CD4-positive, CD25-positive, alpha-beta regulatory T cell (primary cell): Measurements from ENCODE around the gene PHLDB3. TPM values are rescaled to one million over a fixed set of nuclear protein-coding genes. Genes with fewer than 3 reads are reported as not detected.
"Not testable (repeated sequence)": the region's sequence is repeated elsewhere in the genome, so short reads cannot be mapped to it uniquely, and the experiment has no call there.

Experiments used
- ATAC-seq, 2 donors: fragments of 150-1000 bp; cut with Tn5 transposase; one replicate each; pipeline ENCODE4 v1.10.0; 2021; ENCODE audit warnings: low read depth in 2 of 2, moderate number of reproducible peaks in 2 of 2, moderate library complexity in 1 of 2
- DNase-seq, 3 donors: peaks; one replicate each; pipeline versions ENCODE4 v3.0.0 to v3.0.0-alpha.2; 2012 to 2022; ENCODE audit warnings: mixed read lengths in 1 of 3
- H3K27ac ChIP-seq: one replicate; pipeline ENCODE4 v1.7.0; 2013; ENCODE audit warnings: mild to moderate bottlenecking, low read length; ENCODE audit not compliant: insufficient read depth, poor library complexity, severe bottlenecking
- H3K27me3 ChIP-seq: one replicate; pipeline ENCODE4 v1.7.0; 2013; ENCODE audit warnings: low read length; ENCODE audit not compliant: control insufficient read depth, insufficient read depth
- H3K36me3 ChIP-seq: one replicate; pipeline ENCODE4 v1.7.0; 2013; ENCODE audit warnings: mild to moderate bottlenecking, low read length, moderate library complexity; ENCODE audit not compliant: control insufficient read depth, insufficient read depth
- H3K4me1 ChIP-seq: 2 replicates; pipeline ENCODE4 v1.7.0; 2013; ENCODE audit warnings: mild to moderate bottlenecking, low read length; ENCODE audit not compliant: insufficient read depth, control insufficient read depth, poor library complexity, severe bottlenecking
- H3K4me3 ChIP-seq: one replicate; pipeline ENCODE4 v1.7.0; 2013; ENCODE audit warnings: low read depth, mild to moderate bottlenecking, low read length, moderate library complexity
- H3K9me3 ChIP-seq, 2 experiments: 1 replicate in 1 of 2; 2 replicates in 1 of 2; pipeline ENCODE4 v1.7.0; 2013; ENCODE audit warnings: low read length in 2 of 2, mild to moderate bottlenecking in 1 of 2, moderate library complexity in 1 of 2; ENCODE audit not compliant: control insufficient read depth in 2 of 2
- H3K27ac Mint-ChIP-seq, 3 donors: one replicate each; pipeline ENCODE4 v1.8.0; 2020 to 2022; ENCODE audit warnings: mild to moderate bottlenecking in 3 of 3, mixed read lengths in 3 of 3, moderate library complexity in 2 of 3
- H3K27me3 Mint-ChIP-seq: one replicate; pipeline ENCODE4 v1.8.0; 2022; ENCODE audit warnings: mild to moderate bottlenecking, mixed read lengths
- H3K36me3 Mint-ChIP-seq: one replicate; pipeline ENCODE4 v1.8.0; 2020; ENCODE audit warnings: mixed read lengths
- H3K4me1 Mint-ChIP-seq, 4 donors: one replicate each; pipeline ENCODE4 v1.8.0; 2020 to 2022; ENCODE audit warnings: mixed read lengths in 4 of 4, mild to moderate bottlenecking in 1 of 4
- H3K4me3 Mint-ChIP-seq, 4 donors: one replicate each; pipeline ENCODE4 v1.8.0; 2020 to 2022; ENCODE audit warnings: mild to moderate bottlenecking in 4 of 4, mixed read lengths in 4 of 4, moderate library complexity in 3 of 4
- H3K9me3 Mint-ChIP-seq, 7 donors: one replicate each; pipeline ENCODE4 v1.8.0; 2020 to 2022; ENCODE audit warnings: mixed read lengths in 7 of 7, mild to moderate bottlenecking in 3 of 7, moderate library complexity in 2 of 7
- polyA plus RNA-seq, 4 donors: library from polyadenylated mRNA; unstranded; fragments of 300-500 nt; fragmentation: Illumina TruSeq; gene quantifications; one replicate each; pipeline ENCODE4 v1.2.3, GENCODE V29; 2021
- total RNA-seq: library from RNA; stranded (reverse); gene quantifications from one replicate; pipeline ENCODE4 v1.2.3, GENCODE V29; 2022

The PHLDB3 gene
- total and polyA plus RNA-seq, 5 donors from 2014 or later: 1.5 to 64.1 (median 4.2) TPM

GRCh38 chr19:43438291-43439031 lies 66.1 kb downstream of the PHLDB3 start:
- H3K4me1 Mint-ChIP-seq: peaks cover 10 to 55% (median 32%) of the 10 kb centered on the region in 4 donors
- no peak for ATAC-seq
- peak overlapping the region; percentile 92 to 98 (median 94) for H3K27ac Mint-ChIP-seq
- Histone ChIP-seq H3K4me3 (peak overlapping the region; percentile 70), H3K27me3 (no peaks in the 10 kb centered on the region), H3K36me3 (no peaks in the 10 kb centered on the region), H3K27ac (peak overlapping the region; percentile 78), H3K4me1 (peaks cover 35% of the 10 kb centered on the region), H3K9me3 (no peaks in the 10 kb centered on the region)
- peaks cover 0 to 3% (median 0%) of the 10 kb centered on the region in 7 donors for H3K9me3 Mint-ChIP-seq
- peak in 1 of 3 donors; percentile 34 for DNase-seq
- H3K4me3 Mint-ChIP-seq: peak overlapping the region; percentile 27 to 74 (median 65)
- peaks cover 5% of the 10 kb centered on the region for H3K27me3 Mint-ChIP-seq
- no peaks in the 10 kb centered on the region for H3K36me3 Mint-ChIP-seq

DNA sequence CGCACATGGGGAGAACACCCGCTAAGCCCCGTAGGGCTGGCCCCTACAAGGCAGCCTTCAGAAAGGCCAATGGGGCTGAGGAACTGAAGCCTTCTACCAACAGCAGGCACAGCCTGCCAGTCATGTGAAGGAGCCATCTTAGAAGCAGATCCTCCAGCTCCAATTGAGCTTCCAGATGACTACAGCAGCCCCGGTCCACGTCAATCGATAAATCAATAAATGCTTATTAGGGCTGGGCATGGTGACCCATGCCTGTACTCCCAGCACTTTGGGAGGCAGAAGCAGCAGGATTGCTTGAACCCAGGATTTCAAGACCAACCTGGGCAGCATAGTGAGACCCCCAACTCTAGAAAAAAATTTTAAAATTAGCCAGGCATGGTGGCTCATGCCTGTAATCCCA lies 66.8 kb downstream of the PHLDB3 start:
- peaks cover 0 to 3% (median 0%) of the 10 kb centered on the region in 7 donors for H3K9me3 Mint-ChIP-seq
- no peaks in the 10 kb centered on the region for H3K36me3 ChIP-seq
- H3K9me3 ChIP-seq: no peaks in the 10 kb centered on the region
- H3K4me3 Mint-ChIP-seq: peak overlapping the region in 3 of 4 donors; percentile 18 to 50 (median 38)
- no peak overlapping the region for H3K4me3 ChIP-seq
- H3K27ac ChIP-seq: peak overlapping the region; percentile 78
- no peaks in the 10 kb centered on the region for H3K27me3 ChIP-seq
- DNase-seq (no peak), ATAC-seq (no peak)
- peaks cover 39% of the 10 kb centered on the region for H3K4me1 ChIP-seq
- no peaks in the 10 kb centered on the region for H3K36me3 Mint-ChIP-seq
- H3K27ac Mint-ChIP-seq: peak overlapping the region; percentile 83 to 98 (median 92)
- peaks cover 10 to 58% (median 38%) of the 10 kb centered on the region in 4 donors for H3K4me1 Mint-ChIP-seq
- H3K27me3 Mint-ChIP-seq: peaks cover 5% of the 10 kb centered on the region

DNA sequence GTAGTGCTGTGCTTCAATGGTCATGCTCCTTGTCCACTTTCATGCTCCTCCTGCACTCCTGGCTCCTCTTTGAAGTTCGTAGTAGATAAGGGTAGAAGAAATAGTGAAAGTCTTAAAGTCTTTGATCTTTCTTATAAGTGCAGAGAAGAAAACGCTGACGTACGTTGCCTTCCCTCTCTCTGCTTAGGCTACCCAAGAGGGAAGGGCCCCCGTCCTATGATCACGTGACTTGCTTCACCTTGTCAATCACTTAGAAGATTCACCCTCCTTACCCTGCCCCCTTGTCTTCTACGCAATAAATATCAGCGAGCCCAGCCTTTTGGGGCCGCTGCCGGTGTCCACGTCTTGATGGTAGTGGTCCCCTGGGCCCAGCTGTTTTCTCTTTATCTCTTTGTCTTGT lies 67.3 kb downstream of the PHLDB3 start:
- H3K4me1 Mint-ChIP-seq: peaks cover 10 to 62% (median 40%) of the 10 kb centered on the region in 4 donors
- DNase-seq: peak in 1 of 3 donors; percentile 24

GRCh38 chr19:43435775-43436174 lies 68.8 kb downstream of the PHLDB3 start:
- Mint-ChIP-seq H3K4me3 (peak overlapping the region in 2 of 4 donors; percentile 42 to 63), H3K27ac (peak overlapping the region in 2 of 3 donors; percentile 57 to 92)
- no peak for ATAC-seq

More for the DNA sequence above, 67.3 kb downstream of the PHLDB3 start:
- not testable (repeated sequence) for H3K27me3 ChIP-seq, H3K36me3 ChIP-seq, H3K9me3 Mint-ChIP-seq, H3K4me3 ChIP-seq, H3K9me3 ChIP-seq, H3K27me3 Mint-ChIP-seq, ATAC-seq, H3K36me3 Mint-ChIP-seq, H3K27ac ChIP-seq
- H3K4me1 ChIP-seq: peaks cover 43% of the 10 kb centered on the region
- Mint-ChIP-seq H3K27ac (peak overlapping the region; percentile 83 to 98 (median 92)), H3K4me3 (peak overlapping the region in 3 of 4 donors; percentile 18 to 50 (median 38))

DNA sequence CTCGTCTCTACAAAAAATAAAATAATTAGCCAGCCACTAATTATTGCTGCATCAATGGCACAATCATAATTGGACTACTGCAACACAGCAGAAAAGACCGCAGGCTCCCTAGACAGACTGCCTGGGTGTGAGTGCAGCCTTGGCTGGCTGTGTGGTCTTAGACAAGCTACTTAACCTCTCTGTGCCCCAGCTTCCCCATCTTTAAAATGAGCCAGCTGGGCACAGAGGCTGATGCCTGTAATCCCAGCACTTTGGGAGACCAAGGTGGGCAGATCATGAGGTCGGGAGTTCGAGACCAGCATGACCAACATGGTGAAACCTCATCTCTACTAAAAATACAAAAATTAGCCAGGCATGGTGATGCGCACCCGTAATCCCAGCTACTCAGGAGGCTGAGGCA lies 70.9 kb downstream of the PHLDB3 start:
- no peak overlapping the region for H3K4me3 ChIP-seq
- Mint-ChIP-seq H3K4me1 (peaks cover 16 to 50% (median 37%) of the 10 kb centered on the region in 4 donors), H3K36me3 (no peaks in the 10 kb centered on the region), H3K4me3 (no peak overlapping the region), H3K27me3 (no peaks in the 10 kb centered on the region), H3K9me3 (peaks cover 0 to 2% (median 0%) of the 10 kb centered on the region in 7 donors), H3K27ac (no peak overlapping the region)
- ATAC-seq (no peak), DNase-seq (no peak)
- H3K36me3 ChIP-seq: no peaks in the 10 kb centered on the region
- H3K9me3 ChIP-seq: no peaks in the 10 kb centered on the region
- H3K27me3 ChIP-seq: no peaks in the 10 kb centered on the region
- no peak overlapping the region for H3K27ac ChIP-seq
- peaks cover 37% of the 10 kb centered on the region for H3K4me1 ChIP-seq

More at GRCh38 chr19:43435775-43436174, 68.8 kb downstream of the PHLDB3 start:
- no peak overlapping the region for H3K4me3 ChIP-seq
- H3K9me3 ChIP-seq: no peaks in the 10 kb centered on the region
- Mint-ChIP-seq H3K36me3 (no peaks in the 10 kb centered on the region), H3K27me3 (peaks cover 5% of the 10 kb centered on the region), H3K9me3 (peaks cover 0 to 3% (median 0%) of the 10 kb centered on the region in 7 donors), H3K4me1 (peaks cover 14 to 61% (median 41%) of the 10 kb centered on the region in 4 donors)
- H3K27ac ChIP-seq: no peak overlapping the region
- H3K27me3 ChIP-seq: no peaks in the 10 kb centered on the region
- no peaks in the 10 kb centered on the region for H3K36me3 ChIP-seq
- DNase-seq: no peak
- peaks cover 43% of the 10 kb centered on the region for H3K4me1 ChIP-seq

DNA sequence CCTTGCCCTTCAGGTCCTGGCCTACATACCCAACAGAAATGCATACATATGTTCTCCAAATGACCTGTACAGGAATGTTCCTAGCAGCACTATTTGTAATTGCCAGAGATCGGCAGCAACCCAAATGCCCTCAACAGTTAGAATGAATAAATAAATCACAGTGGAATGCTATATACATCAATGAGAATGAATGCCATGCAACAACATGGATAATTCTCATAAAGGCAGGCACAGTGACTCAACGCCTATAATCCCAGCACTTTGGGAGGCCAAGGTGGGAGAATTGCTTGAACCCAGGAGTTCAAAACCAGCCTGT lies 71.2 kb downstream of the PHLDB3 start:
- H3K9me3 Mint-ChIP-seq: peaks cover 0 to 2% (median 0%) of the 10 kb centered on the region in 7 donors
- no peaks in the 10 kb centered on the region for H3K27me3 Mint-ChIP-seq
- Histone ChIP-seq H3K4me1 (peaks cover 34% of the 10 kb centered on the region), H3K27me3 (no peaks in the 10 kb centered on the region), H3K27ac (no peak overlapping the region), H3K4me3 (no peak overlapping the region), H3K9me3 (no peaks in the 10 kb centered on the region), H3K36me3 (no peaks in the 10 kb centered on the region)
- no peak overlapping the region for H3K4me3 Mint-ChIP-seq
- no peaks in the 10 kb centered on the region for H3K36me3 Mint-ChIP-seq
- peaks cover 13 to 46% (median 33%) of the 10 kb centered on the region in 4 donors for H3K4me1 Mint-ChIP-seq
- DNase-seq: no peak
- H3K27ac Mint-ChIP-seq: peak overlapping the region in 1 of 3 donors; percentile 70
- no peak for ATAC-seq

DNA sequence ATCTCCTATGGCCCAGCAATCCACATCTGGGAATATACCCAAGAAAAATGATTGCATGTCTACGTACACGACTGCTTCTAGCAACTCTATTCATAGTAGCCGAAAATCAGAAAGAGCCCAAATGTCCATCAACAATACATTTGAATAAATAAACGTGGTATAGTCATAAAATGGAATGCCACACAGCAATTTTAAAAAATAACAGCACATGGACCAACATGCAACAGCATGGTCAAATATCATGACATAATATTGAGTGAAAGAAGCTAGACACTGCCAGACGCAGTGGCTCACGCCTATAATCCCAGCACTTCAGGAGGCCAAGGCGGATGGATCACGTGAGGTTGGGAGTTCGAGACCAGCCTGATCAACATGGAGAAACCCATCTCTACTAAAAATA lies 73.6 kb downstream of the PHLDB3 start:
- H3K9me3 ChIP-seq: no peaks in the 10 kb centered on the region
- H3K27me3 ChIP-seq: no peaks in the 10 kb centered on the region
- H3K4me1 ChIP-seq: peaks cover 16% of the 10 kb centered on the region
- no peak overlapping the region for H3K4me3 ChIP-seq
- Mint-ChIP-seq H3K27ac (no peak overlapping the region), H3K36me3 (no peaks in the 10 kb centered on the region), H3K4me1 (peaks cover 11 to 32% (median 23%) of the 10 kb centered on the region in 4 donors), H3K27me3 (no peaks in the 10 kb centered on the region), H3K9me3 (peaks cover 0 to 2% (median 0%) of the 10 kb centered on the region in 7 donors), H3K4me3 (no peak overlapping the region)
- ATAC-seq: no peak
- no peaks in the 10 kb centered on the region for H3K36me3 ChIP-seq
- no peak overlapping the region for H3K27ac ChIP-seq
- DNase-seq: no peak
